Bone marrow (tissue), 2 donors: Measurements from ENCODE around the gene TMEM200A.

Source experiments
- DNase-seq, 2 donors: peaks; one replicate each; lab custom pipeline; 2025; lab: John Stamatoyannopoulos, UW

Gene TMEM200A

GRCh38 chr6:130489514-130489913 is 123.7 kb downstream of the TMEM200A start:
- no peak for DNase-seq
